NCI-H2171 (cell line): ENCODE results near the gene MAD2L2.

Source experiments
- DNase-seq: peaks from one replicate; lab custom pipeline; 2025; lab: John Stamatoyannopoulos, UW

Gene MAD2L2

DNA sequence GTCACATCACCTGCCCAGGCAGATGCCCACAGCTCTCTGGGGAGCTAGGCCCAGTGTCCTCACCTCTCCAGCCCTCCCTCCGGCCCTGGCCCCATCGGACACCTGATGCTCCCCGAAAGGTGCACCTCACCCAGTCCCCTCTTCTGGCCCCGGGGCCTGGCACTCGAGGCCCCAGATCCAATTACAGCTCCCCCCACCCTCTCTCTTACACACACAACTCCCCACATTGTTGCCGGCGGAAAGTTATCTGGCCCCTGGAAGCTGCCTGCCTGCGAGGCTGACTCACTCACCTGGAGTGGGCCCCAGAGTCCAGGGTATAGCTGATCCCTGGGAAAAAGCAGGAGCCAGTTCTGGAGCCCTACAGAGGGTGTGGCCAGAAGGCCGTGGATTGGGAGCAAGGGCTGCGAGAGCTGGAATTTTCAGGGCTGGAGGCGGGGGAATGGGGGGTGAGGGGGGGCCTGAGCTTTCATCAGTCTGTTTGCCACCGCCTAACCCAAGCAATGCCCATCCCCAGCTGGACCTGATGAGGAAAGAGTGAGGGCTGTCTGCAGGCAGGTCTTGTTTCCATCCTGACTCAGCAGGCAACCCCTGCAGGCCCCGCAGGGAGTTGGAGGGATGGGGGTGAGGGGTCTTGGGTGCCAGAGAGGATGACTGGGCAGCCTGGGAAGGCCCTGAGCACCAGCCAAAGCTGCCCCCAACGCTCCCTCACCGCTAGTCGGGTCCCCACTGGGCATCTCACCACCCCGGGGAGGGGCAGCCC is 27.7 kb downstream of the MAD2L2 start:
- DNase-seq, result no peak

DNA sequence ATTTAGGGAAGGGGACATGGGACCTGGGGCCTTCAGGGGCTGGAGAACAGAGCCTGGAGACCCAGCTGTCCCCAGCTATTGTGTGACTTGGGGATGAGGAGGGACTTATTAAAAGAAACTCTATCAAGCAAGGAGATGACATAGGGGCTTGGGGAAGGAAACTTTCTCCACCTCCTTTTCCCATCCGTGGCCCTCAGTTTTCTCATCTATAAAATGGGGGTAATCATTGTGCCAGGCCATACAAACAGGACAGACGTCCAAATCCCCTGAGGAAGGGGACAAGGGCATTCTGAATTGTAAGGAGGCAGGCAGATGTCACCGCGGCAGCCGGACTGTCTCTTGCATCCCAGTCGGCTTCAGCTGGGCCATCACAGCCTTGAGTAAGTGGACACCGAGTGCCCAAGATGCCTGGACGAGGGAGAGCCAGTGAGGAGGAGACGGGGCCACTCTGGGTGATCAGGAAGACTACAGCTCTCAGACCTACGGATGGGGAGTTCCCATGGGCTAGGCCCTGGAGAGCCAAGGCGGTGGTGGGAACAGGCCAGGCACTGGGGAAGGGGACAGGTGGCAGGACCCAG is 28.7 kb downstream of the MAD2L2 start:
- no peak for DNase-seq

DNA sequence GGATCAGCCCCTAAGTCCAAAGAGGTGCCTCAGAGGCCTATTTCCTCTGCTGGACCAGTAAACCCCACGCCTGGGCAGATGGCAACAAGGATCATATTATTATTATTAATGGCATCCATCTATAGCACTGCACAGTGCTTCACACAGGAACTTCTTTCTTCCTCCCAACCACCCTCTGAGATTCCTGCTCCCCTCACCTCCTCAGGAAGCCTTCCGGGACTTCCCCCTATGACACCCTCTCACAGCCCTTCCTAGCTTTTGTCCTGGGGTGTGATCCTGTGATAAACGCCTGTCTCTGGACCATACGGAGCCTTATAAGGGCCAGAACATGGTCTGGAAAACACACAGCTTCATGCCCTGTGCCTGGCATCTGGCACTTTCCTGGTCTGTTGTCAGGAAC is 29.9 kb downstream of the MAD2L2 start:
- DNase-seq, result no peak

DNA sequence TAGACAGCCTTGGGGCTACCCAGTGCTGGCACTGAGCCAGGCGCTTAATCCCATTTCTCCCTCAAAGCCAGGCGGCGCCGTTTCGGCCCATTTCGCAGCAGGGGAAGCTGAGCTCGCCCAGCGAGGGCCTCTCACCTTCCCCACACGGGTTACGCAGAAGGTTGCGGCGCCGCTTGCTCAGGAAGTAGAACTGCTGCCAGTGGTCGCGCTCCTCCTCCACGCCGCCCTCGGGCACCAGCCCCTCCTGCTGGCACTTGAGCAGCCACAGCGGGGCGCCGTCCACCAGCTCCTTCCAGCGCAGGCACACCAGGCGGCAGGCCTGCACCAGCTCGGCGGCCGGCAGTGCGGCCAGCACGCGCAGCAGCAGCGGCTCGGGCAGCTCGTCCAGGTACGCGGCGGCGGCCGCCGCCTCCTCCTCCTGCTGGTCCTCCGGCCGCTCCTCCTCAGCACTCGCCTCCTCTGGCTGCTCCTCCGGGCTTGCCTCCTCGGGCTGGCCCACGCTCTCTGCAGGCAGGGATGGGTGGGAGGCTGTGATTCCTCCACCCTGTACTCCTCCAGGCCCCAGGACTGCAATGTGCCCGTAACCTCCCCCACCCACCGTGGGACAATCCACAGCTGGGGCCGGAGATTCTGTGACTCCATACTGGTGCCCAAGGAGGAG is 30.5 kb downstream of the MAD2L2 start:
- DNase-seq, result no peak

DNA sequence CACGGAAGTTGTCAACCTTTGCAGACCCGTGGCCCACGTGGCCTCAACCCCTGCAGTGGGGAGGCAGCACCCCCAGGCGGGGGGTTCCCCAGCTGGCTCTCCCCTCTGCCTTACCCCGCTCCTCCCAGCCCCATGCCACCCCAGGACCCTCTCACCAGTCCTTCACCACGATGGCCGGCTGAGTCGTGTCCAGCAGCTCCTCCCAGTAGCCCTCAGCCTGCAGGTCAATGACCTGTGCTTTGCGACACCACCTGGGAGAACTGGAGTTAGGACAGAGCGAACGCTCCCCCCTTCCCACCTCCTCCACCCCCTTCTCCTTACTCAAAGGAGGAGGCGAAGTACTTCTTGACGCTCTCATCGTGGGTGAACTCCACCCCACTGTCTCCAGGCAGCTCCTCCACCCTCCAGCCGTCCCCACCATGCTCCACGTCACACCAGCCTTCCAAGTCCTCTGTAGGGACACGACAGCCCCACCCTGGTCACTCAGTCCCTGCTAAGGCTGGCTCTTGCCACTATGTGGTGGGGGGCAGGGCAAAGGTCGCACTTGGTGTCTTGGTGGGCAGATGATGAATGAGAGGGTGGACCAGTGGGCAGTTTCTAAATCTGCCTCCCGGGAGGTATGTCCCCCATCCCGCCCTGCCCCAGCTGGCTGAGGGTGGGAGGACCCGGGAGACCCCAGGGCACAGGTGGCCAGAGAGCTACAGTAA is 31.2 kb downstream of the MAD2L2 start:
- no peak for DNase-seq

DNA sequence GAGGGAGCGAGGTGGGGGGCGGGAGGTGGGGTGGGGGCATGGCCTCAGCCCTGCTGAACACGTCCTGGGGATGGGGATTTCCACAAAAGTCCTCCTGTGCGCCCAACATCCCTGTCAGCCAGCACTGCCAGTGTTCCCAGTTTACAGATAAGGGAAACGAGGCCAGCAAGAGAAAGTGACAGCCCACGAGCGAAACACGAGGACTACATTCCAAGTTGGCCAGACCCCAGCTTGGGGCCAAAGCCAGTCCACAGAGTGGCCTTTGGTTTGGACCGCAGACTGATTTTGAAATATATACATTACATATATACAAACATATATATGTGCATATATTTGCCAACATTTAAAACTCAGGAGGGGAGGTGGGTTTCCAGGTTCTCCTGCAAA is 31.7 kb downstream of the MAD2L2 start:
- no peak for DNase-seq

DNA sequence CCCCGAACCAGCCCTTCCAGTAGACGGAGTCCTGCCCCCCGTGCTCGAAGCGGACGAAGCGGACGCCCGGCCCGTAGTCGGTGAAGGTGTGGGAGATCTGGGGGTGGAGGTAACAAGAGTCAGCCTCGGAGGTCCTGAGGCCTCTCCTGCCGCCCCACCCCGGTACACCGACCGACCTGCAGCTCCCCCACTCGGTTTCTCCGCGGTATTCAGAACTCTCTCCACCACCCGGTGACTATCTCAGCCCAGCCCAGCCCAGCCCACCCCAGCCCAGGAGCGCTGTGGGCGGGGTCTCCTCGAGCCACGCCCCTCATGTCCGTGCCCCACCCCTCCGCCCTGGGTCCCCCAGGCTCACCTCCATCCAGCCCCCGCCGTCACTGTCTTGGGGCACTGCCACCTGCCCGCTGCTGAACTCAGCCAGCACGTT is 32.2 kb downstream of the MAD2L2 start:
- no peak for DNase-seq

DNA sequence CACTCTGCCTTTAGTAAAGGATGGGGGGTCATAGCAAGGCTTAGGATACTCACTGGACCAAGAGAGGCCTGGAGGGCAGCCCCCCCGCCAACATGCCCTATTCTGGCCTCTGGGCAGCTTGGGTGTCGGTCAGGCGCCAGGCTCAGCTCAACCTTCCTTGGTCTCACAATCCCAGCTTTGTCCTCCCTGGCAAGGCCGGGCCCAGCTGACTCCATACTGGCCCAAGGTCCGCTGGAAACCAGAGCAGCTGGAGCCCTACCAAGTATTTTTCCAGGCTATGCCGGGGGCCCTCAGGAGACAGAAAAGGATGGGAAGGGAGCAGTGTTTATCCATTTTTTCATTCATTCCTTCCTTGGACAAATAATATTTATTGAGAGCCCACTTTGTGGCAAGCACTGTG is 32.9 kb downstream of the MAD2L2 start:
- DNase-seq, result no peak

DNA sequence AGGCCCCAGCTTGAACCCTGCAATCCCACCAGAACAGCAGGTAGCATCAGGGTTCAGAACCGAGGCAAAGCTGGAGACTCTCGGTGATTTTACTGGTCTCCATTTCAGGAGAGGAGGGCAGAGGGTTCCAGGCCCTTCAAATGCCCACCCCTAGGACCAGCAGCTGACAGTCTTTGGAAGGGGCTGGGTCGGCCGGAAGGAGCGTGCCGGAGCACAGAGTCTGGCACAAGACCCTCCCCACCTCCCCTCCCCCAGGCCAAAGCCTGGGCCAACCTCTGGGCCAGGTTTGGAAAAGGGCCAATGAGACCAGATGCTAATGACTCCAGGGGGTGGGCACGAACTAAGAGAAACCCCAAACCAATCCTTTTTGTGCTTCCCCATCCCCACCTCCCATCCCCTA is 33.6 kb downstream of the MAD2L2 start:
- DNase-seq, result no peak

DNA sequence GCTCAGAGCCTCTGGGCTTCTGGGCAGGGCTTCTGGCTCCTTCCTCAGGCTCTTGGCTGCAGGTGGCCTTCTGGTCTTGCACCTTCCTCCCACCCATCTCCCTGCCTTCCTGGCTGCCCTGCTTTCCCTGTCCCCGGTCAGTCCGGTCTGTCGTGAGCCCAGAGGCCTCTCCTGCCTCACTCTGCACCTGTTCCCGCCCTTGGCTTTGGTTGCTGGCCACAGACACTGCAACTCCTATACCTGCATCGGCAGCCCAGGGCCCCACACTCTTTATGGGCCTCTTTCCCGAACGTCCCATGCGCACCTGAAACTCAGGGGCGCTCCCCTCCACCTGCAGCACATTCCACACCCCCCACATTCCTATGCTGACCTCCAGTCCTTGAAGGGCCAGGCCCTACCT is 34.6 kb downstream of the MAD2L2 start:
- DNase-seq, result no peak

DNA sequence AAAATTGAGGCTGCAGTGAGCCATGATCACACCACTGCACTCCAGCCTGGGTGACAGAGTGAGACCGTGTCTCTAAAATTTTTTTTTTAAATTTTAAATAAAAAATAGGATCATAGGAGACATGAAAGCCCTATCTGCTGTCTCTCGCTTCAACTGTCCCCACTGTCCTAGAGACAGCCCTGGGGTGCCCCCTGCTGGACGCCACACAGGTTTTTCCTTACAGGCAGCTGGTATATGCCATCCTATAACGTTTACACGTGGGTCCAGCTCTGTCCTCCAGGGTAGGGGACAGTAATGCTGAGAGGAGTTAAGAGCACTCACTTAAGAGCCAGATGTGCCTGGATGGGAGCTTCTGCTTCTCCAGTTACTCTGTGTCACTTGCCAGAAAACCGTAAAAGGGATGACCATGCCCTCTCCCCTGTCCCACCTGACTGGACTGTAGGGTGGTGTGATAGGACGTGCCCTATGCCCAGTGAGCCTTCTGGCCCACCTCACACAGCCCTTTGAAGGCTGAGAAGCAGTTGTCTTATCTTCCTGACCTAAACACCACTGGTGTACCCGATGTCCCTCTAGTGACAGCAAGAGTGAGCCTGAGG is 35.2 kb downstream of the MAD2L2 start:
- peak; percentile 74 for DNase-seq

DNA sequence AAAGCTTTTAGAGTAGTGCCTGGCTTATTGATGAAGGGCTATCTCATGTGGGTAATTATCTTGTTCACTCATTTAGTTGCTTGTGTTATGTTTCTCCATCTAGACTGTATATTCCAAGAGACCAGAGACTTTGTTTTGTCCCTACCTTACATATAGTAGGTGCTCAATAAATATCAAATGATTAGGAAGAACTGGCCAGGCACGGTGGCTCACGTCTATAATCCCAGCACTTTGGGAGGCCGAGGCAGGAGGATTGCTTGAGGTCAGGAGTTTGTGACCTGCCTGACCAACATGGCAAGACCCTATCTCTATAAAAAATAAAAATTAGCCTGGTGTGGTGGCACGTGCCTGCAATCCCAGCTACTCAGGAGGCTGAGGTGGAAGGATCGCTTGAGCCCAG is 35.7 kb downstream of the MAD2L2 start:
- DNase-seq, result no peak

DNA sequence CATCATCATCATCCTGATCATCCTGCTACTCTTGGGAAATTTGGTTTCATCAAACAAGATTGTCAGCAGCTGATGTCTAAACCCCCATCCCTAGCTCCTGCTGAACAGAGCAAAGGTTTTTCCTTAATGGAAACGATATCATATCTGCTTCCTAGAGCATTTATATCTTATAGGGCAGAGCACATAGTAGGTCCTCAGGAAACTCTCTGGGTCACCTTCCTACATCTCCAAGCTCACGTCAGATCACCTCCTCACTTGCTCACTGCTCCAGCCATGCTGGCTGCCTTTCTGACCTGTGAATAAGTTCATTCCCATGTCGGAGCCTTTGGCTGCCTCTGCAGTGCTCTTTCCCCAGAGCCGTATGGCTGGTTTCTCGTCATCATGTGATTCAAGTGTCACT is 37.2 kb downstream of the MAD2L2 start:
- no peak for DNase-seq

DNA sequence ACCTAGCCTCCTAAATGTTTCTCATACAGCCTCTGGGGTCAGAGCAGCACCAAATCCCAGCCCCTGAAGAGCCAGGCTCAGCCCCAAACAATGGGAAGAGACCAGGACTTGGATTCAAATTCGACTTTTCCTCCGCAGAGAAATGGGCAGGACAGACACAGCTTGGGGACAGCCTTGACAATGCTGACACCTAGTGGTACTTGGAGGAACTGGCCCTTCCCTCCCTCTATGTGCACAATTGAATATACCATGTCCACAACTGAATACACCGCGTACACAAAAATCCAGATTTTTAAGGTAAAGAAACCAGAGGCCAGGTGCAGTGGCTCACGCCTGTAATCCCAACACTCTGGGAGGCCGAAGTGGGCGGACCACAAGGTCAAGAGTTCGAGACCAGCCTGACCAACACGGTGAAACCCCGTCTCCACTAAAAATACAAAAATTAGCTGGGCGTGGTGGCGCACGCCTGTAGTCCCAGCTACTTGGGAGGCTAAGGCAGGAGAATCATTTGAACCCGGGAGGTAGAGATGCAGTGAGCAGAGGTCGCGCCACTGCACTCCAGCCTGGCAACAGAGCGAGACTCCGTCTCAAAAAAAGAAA is 38.4 kb downstream of the MAD2L2 start:
- DNase-seq, result peak; percentile 47

DNA sequence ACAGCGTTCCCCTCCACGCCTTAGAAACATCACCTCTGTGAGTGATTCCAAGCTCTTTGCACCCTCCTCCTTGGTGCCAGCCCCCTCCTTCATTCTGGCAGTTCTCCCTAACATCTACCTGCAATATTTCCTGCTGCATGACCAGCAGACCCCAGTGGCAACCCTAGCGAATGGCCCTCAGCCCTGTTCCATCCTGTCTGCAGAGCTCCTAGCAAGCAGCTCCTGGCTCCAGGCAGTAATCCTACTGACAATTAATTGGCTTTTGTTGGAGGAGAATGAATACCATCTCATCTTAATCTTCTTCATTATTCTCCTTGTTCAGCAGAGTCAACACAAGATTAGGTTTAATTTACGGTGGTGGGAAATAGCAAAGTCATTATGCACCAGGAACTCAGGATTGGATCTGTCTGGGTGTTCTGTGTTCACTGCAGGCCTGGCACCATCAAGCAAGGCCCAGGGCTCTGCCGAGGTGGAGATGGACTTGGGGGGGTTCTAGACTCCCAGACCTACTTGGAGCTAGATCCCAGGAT is 39.1 kb downstream of the MAD2L2 start:
- DNase-seq, result no peak

DNA sequence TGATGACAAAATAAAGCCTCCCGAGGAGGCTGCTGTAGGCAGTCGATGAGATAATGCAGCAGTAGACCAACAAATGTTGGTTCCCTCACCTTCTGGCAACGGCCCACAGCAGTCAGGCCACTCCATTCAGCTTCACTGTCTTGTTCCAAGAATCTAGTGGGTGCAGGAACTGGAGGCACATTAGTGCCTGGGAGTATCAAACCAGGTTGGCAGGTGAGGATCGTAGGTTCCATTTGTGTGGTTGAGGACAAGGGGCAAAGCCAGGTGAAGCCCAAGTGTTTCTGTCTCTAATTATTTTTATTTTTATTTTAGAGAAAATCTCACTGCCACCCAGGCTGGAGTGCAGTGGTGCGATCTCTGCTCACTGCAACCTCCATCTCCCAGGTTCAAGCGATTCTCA is 40.0 kb downstream of the MAD2L2 start:
- DNase-seq, result no peak

DNA sequence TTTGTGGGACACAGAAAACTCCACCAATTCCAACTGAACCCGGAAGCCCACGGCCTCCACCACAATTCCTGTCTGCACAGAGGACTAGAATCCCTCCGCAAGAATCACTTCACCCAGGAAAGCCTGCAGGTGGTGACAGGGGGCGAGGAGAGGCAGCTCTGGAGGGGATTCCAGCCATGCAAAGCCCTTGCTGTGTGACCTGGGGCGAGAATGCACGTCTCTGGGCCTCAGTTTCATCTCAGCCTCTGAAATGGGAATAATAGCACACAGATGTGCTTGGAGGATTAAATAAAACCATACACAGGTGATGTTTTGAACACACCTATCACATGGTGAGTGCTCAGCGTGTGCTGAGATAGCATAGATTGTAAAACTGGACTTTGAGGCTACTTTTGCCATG is 40.8 kb downstream of the MAD2L2 start:
- DNase-seq, result no peak

DNA sequence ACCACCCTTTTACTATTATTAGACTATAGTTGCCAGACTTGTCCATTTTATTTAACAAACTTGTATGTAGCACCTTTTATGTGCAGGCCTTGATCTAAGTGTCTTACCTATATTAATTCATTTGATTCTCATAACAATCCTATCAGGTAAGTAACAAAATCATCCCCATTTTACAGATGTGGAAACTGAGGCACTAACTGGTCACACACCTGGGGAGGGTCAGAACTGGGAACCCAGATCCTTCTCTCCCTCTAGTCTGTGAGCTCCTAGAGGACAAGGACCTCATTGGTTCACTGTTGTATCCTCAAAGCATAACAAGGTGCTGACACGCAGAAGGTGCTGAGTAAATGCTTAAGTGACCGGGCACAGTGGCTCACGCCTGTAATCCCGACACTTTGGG is 41.6 kb downstream of the MAD2L2 start:
- DNase-seq, result no peak

DNA sequence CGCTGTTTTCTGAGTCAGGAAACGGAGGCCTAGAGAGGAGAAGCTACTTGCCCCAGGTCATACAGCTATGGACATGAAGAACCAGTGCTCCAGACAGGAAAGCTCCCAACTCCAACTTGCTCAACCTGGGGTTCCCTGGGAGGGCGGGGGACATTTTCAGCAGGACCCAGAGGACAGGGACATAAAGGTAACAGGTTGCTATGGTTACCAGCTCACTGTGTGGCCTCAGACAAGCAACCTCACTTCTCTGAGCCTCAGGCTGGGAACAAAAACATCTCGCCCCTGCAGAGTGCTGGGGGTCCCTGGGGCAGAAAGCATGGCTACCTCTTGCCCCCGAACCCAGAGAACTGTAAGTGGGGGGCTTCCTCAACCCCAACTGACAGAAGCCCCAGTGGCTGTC is 42.8 kb downstream of the MAD2L2 start:
- DNase-seq, result no peak

DNA sequence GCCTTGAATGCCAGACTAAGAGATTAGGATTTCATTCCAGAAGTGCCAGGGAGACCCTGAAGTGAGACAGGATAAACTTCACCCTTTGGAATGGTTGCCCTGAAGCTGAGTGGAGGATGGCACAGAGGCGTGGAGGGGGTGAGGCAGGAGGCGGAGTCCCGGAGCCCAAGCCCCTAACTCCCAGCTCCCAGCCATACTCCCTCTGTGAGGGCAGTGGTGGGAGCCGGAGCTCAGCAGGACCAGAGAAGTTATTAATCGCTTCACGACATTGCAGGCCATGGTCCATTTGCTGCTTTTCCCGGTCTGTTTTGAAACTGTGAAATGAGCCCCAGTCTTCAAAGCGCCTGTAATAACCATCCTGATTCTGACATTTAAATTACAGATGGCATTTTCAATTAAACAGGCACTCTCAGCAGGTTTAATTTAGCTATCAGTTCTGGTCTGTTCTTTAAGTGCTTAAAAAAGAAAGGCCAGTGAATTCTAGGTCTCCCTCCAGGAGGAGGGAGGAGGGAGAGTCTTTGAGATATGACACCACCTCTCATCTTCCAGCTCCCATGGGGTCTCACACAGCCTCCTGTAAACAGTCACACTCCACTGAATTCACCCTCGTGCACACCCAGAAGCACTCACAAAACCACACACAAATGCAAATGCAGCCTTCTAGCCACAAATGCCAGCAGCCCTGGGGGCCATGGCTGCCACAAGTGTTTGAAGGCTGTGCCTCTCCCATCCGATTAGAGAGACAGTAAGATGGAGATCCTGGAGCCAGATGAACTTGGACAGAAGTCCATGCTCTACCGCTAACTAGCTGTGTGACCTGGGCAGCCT is 46.4 kb downstream of the MAD2L2 start:
- peak; percentile 67 for DNase-seq
